ENCODE measurements around the gene POLD3.

Gene POLD3

DNA sequence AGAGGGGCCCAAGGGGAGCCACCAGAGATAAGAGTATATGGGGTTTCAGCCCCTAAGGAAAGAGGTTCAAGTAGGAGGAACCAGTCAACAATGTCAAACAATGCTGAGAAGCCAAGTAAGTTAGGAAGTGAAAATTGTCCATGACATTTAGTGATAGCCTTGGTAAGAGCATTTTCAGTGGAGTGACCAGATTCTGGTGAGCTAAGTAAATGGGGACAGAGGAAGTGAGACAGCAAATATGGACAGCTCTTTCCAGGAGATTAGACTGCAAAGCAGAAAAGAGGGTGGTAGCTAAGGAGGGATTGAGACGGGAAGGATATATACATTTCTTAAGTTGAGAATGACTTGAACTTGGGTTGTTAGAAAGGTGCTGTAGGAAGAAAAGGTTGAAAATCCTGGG lies 22.9 kb downstream of the POLD3 start:
- TF ChIP-seq POLR2AphosphoS5 (IDR thresholded peaks at IDR 0.05; ENCODE audit: low read depth, low read length), result no peak
- TF ChIP-seq TAF1 (IDR thresholded peaks at IDR 0.05; ENCODE audit: borderline replicate concordance, insufficient read depth, low read length), result no peak
- no peak for TF ChIP-seq FOXP2 (optimal IDR thresholded peaks at IDR 0.05; ENCODE audit: borderline replicate concordance, extremely low read depth, extremely low read length, insufficient read depth)
- TF ChIP-seq SIN3A (IDR thresholded peaks at IDR 0.05; ENCODE audit: borderline replicate concordance, insufficient read depth, low read length), result no peak
- TF ChIP-seq, protein P1, sequence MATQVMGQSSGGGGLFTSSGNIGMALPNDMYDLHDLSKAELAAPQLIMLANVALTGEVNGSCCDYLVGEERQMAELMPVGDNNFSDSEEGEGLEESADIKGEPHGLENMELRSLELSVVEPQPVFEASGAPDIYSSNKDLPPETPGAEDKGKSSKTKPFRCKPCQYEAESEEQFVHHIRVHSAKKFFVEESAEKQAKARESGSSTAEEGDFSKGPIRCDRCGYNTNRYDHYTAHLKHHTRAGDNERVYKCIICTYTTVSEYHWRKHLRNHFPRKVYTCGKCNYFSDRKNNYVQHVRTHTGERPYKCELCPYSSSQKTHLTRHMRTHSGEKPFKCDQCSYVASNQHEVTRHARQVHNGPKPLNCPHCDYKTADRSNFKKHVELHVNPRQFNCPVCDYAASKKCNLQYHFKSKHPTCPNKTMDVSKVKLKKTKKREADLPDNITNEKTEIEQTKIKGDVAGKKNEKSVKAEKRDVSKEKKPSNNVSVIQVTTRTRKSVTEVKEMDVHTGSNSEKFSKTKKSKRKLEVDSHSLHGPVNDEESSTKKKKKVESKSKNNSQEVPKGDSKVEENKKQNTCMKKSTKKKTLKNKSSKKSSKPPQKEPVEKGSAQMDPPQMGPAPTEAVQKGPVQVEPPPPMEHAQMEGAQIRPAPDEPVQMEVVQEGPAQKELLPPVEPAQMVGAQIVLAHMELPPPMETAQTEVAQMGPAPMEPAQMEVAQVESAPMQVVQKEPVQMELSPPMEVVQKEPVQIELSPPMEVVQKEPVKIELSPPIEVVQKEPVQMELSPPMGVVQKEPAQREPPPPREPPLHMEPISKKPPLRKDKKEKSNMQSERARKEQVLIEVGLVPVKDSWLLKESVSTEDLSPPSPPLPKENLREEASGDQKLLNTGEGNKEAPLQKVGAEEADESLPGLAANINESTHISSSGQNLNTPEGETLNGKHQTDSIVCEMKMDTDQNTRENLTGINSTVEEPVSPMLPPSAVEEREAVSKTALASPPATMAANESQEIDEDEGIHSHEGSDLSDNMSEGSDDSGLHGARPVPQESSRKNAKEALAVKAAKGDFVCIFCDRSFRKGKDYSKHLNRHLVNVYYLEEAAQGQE (IDR thresholded peaks at IDR 0.05; ENCODE audit: insufficient read depth in 1 of 2, low read depth in 2 of 2, low read length in 2 of 2), result no peak

DNA sequence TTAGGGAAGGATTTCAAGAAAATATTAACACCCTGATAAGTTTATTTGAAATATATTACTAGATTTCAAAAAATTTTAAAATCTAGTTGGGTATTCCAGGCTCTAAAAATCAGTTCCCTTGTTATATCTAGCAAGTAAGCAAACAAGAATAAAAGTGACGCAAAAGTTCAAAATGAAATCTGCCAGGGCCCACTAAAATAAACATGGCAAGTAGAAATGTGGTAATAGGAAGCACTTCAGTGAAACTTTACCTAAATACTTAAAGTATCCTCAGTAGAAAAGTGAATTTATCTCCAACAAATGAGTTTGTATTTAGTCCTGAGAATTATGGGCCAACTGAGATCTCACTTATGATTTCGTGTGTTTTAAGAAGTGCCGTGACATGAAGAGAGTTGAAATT lies 23.6 kb downstream of the POLD3 start:
- TF ChIP-seq POLR2AphosphoS5 (IDR thresholded peaks at IDR 0.05; ENCODE audit: low read depth, low read length) (no peak), FOXP2 (optimal IDR thresholded peaks at IDR 0.05; ENCODE audit: borderline replicate concordance, extremely low read depth, extremely low read length, insufficient read depth) (no peak), SIN3A (IDR thresholded peaks at IDR 0.05; ENCODE audit: borderline replicate concordance, insufficient read depth, low read length) (no peak), TAF1 (IDR thresholded peaks at IDR 0.05; ENCODE audit: borderline replicate concordance, insufficient read depth, low read length) (no peak)
- TF ChIP-seq, protein P1 (IDR thresholded peaks at IDR 0.05; ENCODE audit: insufficient read depth in 1 of 2, low read depth in 2 of 2, low read length in 2 of 2), result no peak

DNA sequence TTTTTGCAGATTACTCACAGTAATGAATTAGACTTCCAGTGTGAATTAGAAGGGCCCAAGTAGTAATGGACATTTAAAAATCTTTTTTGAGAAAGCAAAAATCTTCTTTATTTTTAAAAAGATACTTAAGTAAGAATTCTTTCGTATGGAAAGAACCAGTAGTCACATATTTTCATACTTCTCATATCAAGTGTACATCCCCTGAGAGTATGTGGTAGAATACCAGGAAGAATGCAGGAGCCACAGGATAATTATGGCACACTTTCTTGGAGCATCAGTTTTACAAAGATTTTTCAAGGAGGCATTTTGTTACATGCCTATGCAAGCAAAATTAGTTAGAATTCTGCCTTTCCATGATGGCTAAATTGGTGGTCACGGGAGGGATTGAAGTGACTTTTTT lies 28.1 kb downstream of the POLD3 start:
- TF ChIP-seq TAF1 (IDR thresholded peaks at IDR 0.05; ENCODE audit: borderline replicate concordance, insufficient read depth, low read length), result no peak
- no peak for TF ChIP-seq FOXP2 (optimal IDR thresholded peaks at IDR 0.05; ENCODE audit: borderline replicate concordance, extremely low read depth, extremely low read length, insufficient read depth)
- no peak for TF ChIP-seq SIN3A (IDR thresholded peaks at IDR 0.05; ENCODE audit: borderline replicate concordance, insufficient read depth, low read length)
- TF ChIP-seq, protein P1 (IDR thresholded peaks at IDR 0.05; ENCODE audit: insufficient read depth in 1 of 2, low read depth in 2 of 2, low read length in 2 of 2), result no peak
- no peak for TF ChIP-seq POLR2AphosphoS5 (IDR thresholded peaks at IDR 0.05; ENCODE audit: low read depth, low read length)

DNA sequence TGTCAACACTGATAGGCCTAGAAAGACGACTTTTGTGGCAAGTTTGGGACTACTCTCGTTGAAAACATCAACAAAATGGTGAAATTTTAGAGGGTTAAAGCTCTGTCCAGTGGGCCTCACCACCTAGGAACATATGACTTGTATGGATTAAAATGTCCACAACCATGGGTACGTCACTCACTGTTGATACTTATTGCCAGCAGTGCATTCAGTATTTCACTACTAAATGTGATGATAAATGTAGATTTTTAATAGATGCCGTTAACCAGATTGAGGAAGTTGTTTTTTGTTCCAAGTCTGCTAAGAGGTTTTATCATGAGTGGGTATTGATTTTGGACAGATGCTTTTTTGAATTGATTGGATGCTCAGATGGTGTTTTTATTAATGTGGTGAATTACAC lies 33.7 kb downstream of the POLD3 start:
- TF ChIP-seq, protein P1 (IDR thresholded peaks at IDR 0.05; ENCODE audit: insufficient read depth in 1 of 2, low read depth in 2 of 2, low read length in 2 of 2), result no peak
- no peak for TF ChIP-seq TAF1 (IDR thresholded peaks at IDR 0.05; ENCODE audit: borderline replicate concordance, insufficient read depth, low read length)
- TF ChIP-seq POLR2AphosphoS5 (IDR thresholded peaks at IDR 0.05; ENCODE audit: low read depth, low read length), result no peak
- no peak for TF ChIP-seq FOXP2 (optimal IDR thresholded peaks at IDR 0.05; ENCODE audit: borderline replicate concordance, extremely low read depth, extremely low read length, insufficient read depth)
- TF ChIP-seq SIN3A (IDR thresholded peaks at IDR 0.05; ENCODE audit: borderline replicate concordance, insufficient read depth, low read length), result no peak

DNA sequence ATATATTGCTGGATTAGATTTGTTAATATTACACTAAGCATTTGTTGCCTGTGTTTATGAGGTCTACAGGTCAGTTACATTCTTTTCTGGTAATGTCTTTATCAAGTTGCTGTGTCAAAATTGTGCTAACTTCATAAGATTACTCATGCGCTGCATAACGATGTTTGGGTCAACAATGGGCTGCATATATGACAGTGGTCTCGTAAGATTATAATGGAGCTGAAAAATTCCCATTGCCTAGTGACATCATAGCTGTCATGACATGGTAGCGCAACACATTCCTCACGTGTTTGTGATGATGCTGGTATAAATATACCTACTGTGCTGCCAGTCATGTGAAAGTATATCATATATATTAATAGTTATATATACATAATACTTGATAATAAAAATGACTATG lies 34.2 kb downstream of the POLD3 start:
- no peak for TF ChIP-seq SIN3A (IDR thresholded peaks at IDR 0.05; ENCODE audit: borderline replicate concordance, insufficient read depth, low read length)
- TF ChIP-seq, protein P1 (IDR thresholded peaks at IDR 0.05; ENCODE audit: insufficient read depth in 1 of 2, low read depth in 2 of 2, low read length in 2 of 2), result no peak
- TF ChIP-seq TAF1 (IDR thresholded peaks at IDR 0.05; ENCODE audit: borderline replicate concordance, insufficient read depth, low read length), result no peak
- TF ChIP-seq FOXP2 (optimal IDR thresholded peaks at IDR 0.05; ENCODE audit: borderline replicate concordance, extremely low read depth, extremely low read length, insufficient read depth), result no peak

All from PFSK-1 (cell line).